ENCODE measurements around the gene PHC1.
"Not testable (repeated sequence)": the region's sequence is repeated elsewhere in the genome, so short reads cannot be mapped to it uniquely, and the experiment has no call there.

PHC1 gene

GRCh38 chr12:8914033-8914715 lies at the start of gene PHC1:
TSS of gene PHC1 (plus strand) at chr12:8914509. CDS start at chr12:8917678, 3,169 bp downstream.
- DNase-seq (ENCODE audit: low read depth in 2 of 2, low spot score in 1 of 2): peak; percentile 43 to 66

GRCh38 chr12:8866429-8866828 lies 47.9 kb upstream of the PHC1 start:
- no peak for DNase-seq (ENCODE audit: low read depth in 2 of 2, low spot score in 1 of 2)

- no peak for DNase-seq (ENCODE audit: low read depth in 2 of 2, low spot score in 1 of 2)
Observed at GRCh38 chr12:8867009-8867408, 47.3 kb upstream of the PHC1 start.

GRCh38 chr12:8867786-8868185 lies 46.5 kb upstream of the PHC1 start:
- DNase-seq (ENCODE audit: low read depth in 2 of 2, low spot score in 1 of 2): no peak

GRCh38 chr12:8870586-8870985 lies 43.7 kb upstream of the PHC1 start:
- DNase-seq (ENCODE audit: low read depth in 2 of 2, low spot score in 1 of 2): no peak

- no peak for DNase-seq (ENCODE audit: low read depth in 2 of 2, low spot score in 1 of 2)
Observed at GRCh38 chr12:8871068-8871467, 43.2 kb upstream of the PHC1 start.

- no peak for DNase-seq (ENCODE audit: low read depth in 2 of 2, low spot score in 1 of 2)
Observed at GRCh38 chr12:8876887-8877286, 37.4 kb upstream of the PHC1 start.

GRCh38 chr12:8886502-8887284 lies 27.6 kb upstream of the PHC1 start:
- no peak for DNase-seq (ENCODE audit: low read depth in 2 of 2, low spot score in 1 of 2)

- no peak for DNase-seq (ENCODE audit: low read depth in 2 of 2, low spot score in 1 of 2)
Observed at GRCh38 chr12:8887285-8887715, 27.0 kb upstream of the PHC1 start.

- peak; percentile 22 to 29 for DNase-seq (ENCODE audit: low read depth in 2 of 2, low spot score in 1 of 2)
Observed at GRCh38 chr12:8890313-8891085, 23.8 kb upstream of the PHC1 start.

GRCh38 chr12:8891976-8892375 lies 22.3 kb upstream of the PHC1 start:
- DNase-seq (ENCODE audit: low read depth in 2 of 2, low spot score in 1 of 2): no peak

- no peak for DNase-seq (ENCODE audit: low read depth in 2 of 2, low spot score in 1 of 2)
Observed at GRCh38 chr12:8894378-8894777, 19.9 kb upstream of the PHC1 start.

- no peak for DNase-seq (ENCODE audit: low read depth in 2 of 2, low spot score in 1 of 2)
Observed at GRCh38 chr12:8894986-8895385, 19.3 kb upstream of the PHC1 start.

GRCh38 chr12:8897081-8897480 lies 17.2 kb upstream of the PHC1 start:
- no peak for DNase-seq (ENCODE audit: low read depth in 2 of 2, low spot score in 1 of 2)

GRCh38 chr12:8899830-8900229 lies 14.5 kb upstream of the PHC1 start:
- DNase-seq (ENCODE audit: low read depth in 2 of 2, low spot score in 1 of 2): no peak

- DNase-seq (ENCODE audit: low read depth in 2 of 2, low spot score in 1 of 2): not testable (repeated sequence)
Observed at GRCh38 chr12:8902703-8903102, 11.6 kb upstream of the PHC1 start.

- DNase-seq (ENCODE audit: low read depth in 2 of 2, low spot score in 1 of 2): no peak
Observed at GRCh38 chr12:8903646-8904045, 10.7 kb upstream of the PHC1 start.

GRCh38 chr12:8904665-8905064 lies 9.6 kb upstream of the PHC1 start:
- no peak for DNase-seq (ENCODE audit: low read depth in 2 of 2, low spot score in 1 of 2)

- DNase-seq (ENCODE audit: low read depth in 2 of 2, low spot score in 1 of 2): no peak
Observed at GRCh38 chr12:8905546-8905945, 8.8 kb upstream of the PHC1 start.

GRCh38 chr12:8906266-8907180 lies 7.8 kb upstream of the PHC1 start:
- DNase-seq (ENCODE audit: low read depth in 2 of 2, low spot score in 1 of 2): no peak

- DNase-seq (ENCODE audit: low read depth in 2 of 2, low spot score in 1 of 2): no peak
Observed at GRCh38 chr12:8907513-8907912, 6.8 kb upstream of the PHC1 start.

Data from stimulated activated CD8-positive, alpha-beta memory T cell treated with anti-CD3 and anti-CD28 coated beads, Interleukin-4, amount 100 ng/mL, for 4 hours (primary cell).